T-cell (primary cell): ENCODE data around the gene MRE11. TPM values are rescaled to one million over a fixed set of nuclear protein-coding genes. Genes with fewer than 3 reads are reported as not detected.

Experiments
- ATAC-seq, 4 experiments: fragments of 200-7000 bp in 3 of 4; fragments of 150-1000 bp in 1 of 4; cut with Tn5 transposase; replicated peaks in 1 of 4; 1 replicate in 3 of 4; 2 replicates in 1 of 4; pipeline ENCODE4 v1.10.0; 2021; ENCODE audit warnings: moderate library complexity in 3 of 4, mild to moderate bottlenecking in 2 of 4, moderate number of reproducible peaks in 1 of 4
- CTCF ChIA-PET, 2 donors: fragments of 300-600 bp; sonication (Branson Sonifier 250); formaldehyde crosslinking; loops; one replicate each; lab custom pipeline; 2022; ENCODE audit warnings: antibody characterized with exemption in 2 of 2; lab: Charles Lee
- POLR2A ChIA-PET, 2 donors: fragments of 300-600 bp; sonication (Branson Sonifier 250); formaldehyde crosslinking; loops; one replicate each; lab custom pipeline; 2022; ENCODE audit warnings: antibody characterized with exemption in 2 of 2; lab: Charles Lee
- DNase-seq, 35 experiments: peaks; one replicate each; pipeline versions ENCODE4 v3.0.0 to v3.0.0-alpha.2; 2013 to 2023
- H3K27ac ChIP-seq: one replicate; pipeline ENCODE4 v1.5.1; 2013; ENCODE audit warnings: low read length
- H3K27me3 ChIP-seq, 2 experiments: replicated peaks in 1 of 2; 1 replicate in 1 of 2; 2 replicates in 1 of 2; pipeline versions ENCODE4 v1.6.1 to v1.7.0; 2013; ENCODE audit warnings: low read length in 1 of 2, mixed read lengths in 1 of 2; ENCODE audit not compliant: control insufficient read depth in 2 of 2, insufficient read depth in 2 of 2; ENCODE audit errors: extremely low read depth in 1 of 2
- H3K36me3 ChIP-seq, 2 donors: 1 replicate in 1 of 2; 2 replicates in 1 of 2; pipeline versions ENCODE4 v1.6.1 to v1.7.0; 2013; ENCODE audit warnings: low read length in 1 of 2; ENCODE audit not compliant: control insufficient read depth in 2 of 2, insufficient read depth in 1 of 2; ENCODE audit errors: extremely low read depth in 1 of 2
- H3K4me1 ChIP-seq, 2 experiments: 1 replicate in 1 of 2; 2 replicates in 1 of 2; pipeline versions ENCODE4 v1.6.1 to v1.7.0; 2013; ENCODE audit warnings: low read length in 2 of 2, mixed read lengths in 1 of 2; ENCODE audit not compliant: insufficient read depth in 2 of 2, control insufficient read depth in 1 of 2; ENCODE audit errors: extremely low read depth in 1 of 2
- H3K4me3 ChIP-seq, 2 donors: 1 replicate in 1 of 2; 2 replicates in 1 of 2; pipeline versions ENCODE4 v1.5.1 to v1.7.0; 2013; ENCODE audit warnings: mild to moderate bottlenecking in 2 of 2, low read length in 1 of 2, moderate library complexity in 1 of 2; ENCODE audit not compliant: control insufficient read depth in 1 of 2; ENCODE audit errors: extremely low read depth in 1 of 2
- H3K9me3 ChIP-seq: 2 replicates; pipeline ENCODE4 v1.7.0; 2013
- H3K27ac Mint-ChIP-seq, 2 donors: one replicate each; pipeline ENCODE4 v1.8.0; 2020 to 2021; ENCODE audit warnings: mild to moderate bottlenecking in 2 of 2, mixed read lengths in 2 of 2
- H3K27me3 Mint-ChIP-seq, 2 donors: one replicate each; pipeline ENCODE4 v1.8.0; 2021 to 2022; ENCODE audit warnings: mixed read lengths in 2 of 2
- H3K36me3 Mint-ChIP-seq: one replicate; pipeline ENCODE4 v1.8.0; 2021; ENCODE audit warnings: mixed read lengths
- H3K4me1 Mint-ChIP-seq, 3 donors: one replicate each; pipeline ENCODE4 v1.8.0; 2020 to 2022; ENCODE audit warnings: mixed read lengths in 3 of 3, mild to moderate bottlenecking in 1 of 3
- H3K4me3 Mint-ChIP-seq, 3 donors: one replicate each; pipeline ENCODE4 v1.8.0; 2020 to 2022; ENCODE audit warnings: mild to moderate bottlenecking in 3 of 3, mixed read lengths in 3 of 3, moderate library complexity in 3 of 3
- H3K9me3 Mint-ChIP-seq, 3 donors: one replicate each; pipeline ENCODE4 v1.8.0; 2020 to 2022; ENCODE audit warnings: mixed read lengths in 3 of 3
- WGBS: methylation state at CpG from one replicate; pipeline ENCODE4 v1.1.5; 2013; ENCODE audit warnings: missing lambda C conversion rate; ENCODE audit not compliant: insufficient coverage; 5-methylcytosine and 5-hydroxymethylcytosine counted together
- total RNA-seq, 35 experiments: library from RNA in 6 of 35; stranded (reverse) in 6 of 35; fragments of 120-200 nt in 1 of 35; gene quantifications; one replicate each; pipeline versions ENCODE4 v1.2.1 to v1.2.4 and lab custom pipeline; 2013 to 2026

The MRE11 gene
- total RNA-seq, 5 donors from 2014 or later (not counting 1 experiment from before 2014, with no cell fraction given): 22.1 to 34.0 (median 27.4) TPM

DNA sequence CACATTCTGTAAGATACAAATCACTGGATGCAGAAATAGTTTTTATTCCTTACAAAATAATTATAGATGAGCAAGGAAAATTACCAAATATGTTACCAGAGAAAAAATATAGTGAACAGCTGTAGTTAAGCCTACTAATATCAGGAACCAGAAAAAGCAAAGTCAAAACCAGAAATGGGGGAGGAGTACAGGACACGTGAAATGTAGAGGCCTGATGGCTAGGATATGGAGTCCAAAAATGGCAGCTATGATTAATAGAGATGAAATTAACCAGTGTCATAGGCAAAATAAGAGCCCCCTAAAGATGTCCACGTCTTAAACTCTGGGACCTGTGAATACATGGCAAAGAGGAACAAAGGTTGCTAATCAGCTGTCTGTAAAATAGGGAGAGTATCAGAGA, 34.1 kb downstream of the MRE11 start:
- POLR2A ChIA-PET: no interaction called here
- no peak overlapping the region for H3K27ac ChIP-seq
- H3K4me3 ChIP-seq: no peak overlapping the region
- no peak for DNase-seq
- no peaks in the 10 kb centered on the region for H3K27me3 ChIP-seq
- H3K4me1 ChIP-seq: no peaks in the 10 kb centered on the region
- no peak overlapping the region for H3K27ac Mint-ChIP-seq
- H3K4me1 Mint-ChIP-seq: peaks cover 0 to 2% (median 0%) of the 10 kb centered on the region in 3 donors
- 69% methylated on average over 2 of the region's 2 CpGs for WGBS
- no peaks in the 10 kb centered on the region for H3K27me3 Mint-ChIP-seq
- CTCF ChIA-PET: no interaction called here
- no peak for ATAC-seq
- H3K9me3 Mint-ChIP-seq: no peaks in the 10 kb centered on the region
- H3K36me3 Mint-ChIP-seq: peaks cover 71% of the 10 kb centered on the region
- H3K9me3 ChIP-seq: no peaks in the 10 kb centered on the region
- peaks cover 0 to 17% of the 10 kb centered on the region in 2 donors for H3K36me3 ChIP-seq
- no peak overlapping the region for H3K4me3 Mint-ChIP-seq

- no peak overlapping the region for H3K4me3 ChIP-seq
- no peaks in the 10 kb centered on the region for H3K27me3 Mint-ChIP-seq
- DNase-seq: no peak
- peaks cover 0 to 17% of the 10 kb centered on the region in 2 donors for H3K36me3 ChIP-seq
- H3K9me3 ChIP-seq: no peaks in the 10 kb centered on the region
- no peak for ATAC-seq
- H3K4me3 Mint-ChIP-seq: no peak overlapping the region
- peaks cover 0 to 2% (median 0%) of the 10 kb centered on the region in 3 donors for H3K9me3 Mint-ChIP-seq
- H3K4me1 Mint-ChIP-seq: no peaks in the 10 kb centered on the region
- no peak overlapping the region for H3K27ac Mint-ChIP-seq
- POLR2A ChIA-PET: interaction anchor here in 1 of 2 donors (0.6 kb wide), 1 partner anchor 331 kb away, joined by 3 read pairs; no protein-coding TSS in a partner anchor
- H3K36me3 Mint-ChIP-seq: peaks cover 64% of the 10 kb centered on the region
- H3K4me1 ChIP-seq: no peaks in the 10 kb centered on the region
- no peaks in the 10 kb centered on the region for H3K27me3 ChIP-seq
- WGBS: no CpG with 5 or more reads among the region's 4 CpGs
- CTCF ChIA-PET: no interaction called here
- no peak overlapping the region for H3K27ac ChIP-seq
These were observed 36.3 kb downstream of the MRE11 start for GRCh38 chr11:94457118-94458029.

DNA sequence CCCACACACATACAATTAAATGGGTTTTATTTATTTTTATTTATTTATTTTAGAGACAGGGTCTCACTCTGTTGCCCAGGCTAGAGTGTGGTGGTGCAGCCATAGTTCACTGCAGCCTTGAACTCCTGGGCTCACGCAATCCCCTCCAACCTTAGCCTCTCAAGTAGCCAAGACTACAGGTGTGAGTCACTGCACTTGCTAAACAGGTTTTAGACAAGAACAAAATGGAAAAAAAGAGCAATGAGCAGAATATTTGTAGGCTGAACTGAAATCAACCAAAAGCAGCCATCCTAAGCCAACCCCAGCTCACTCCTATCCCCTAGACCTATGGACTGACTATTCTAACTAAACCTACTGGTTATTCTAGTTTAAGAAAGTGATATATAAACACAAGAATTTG, 37.8 kb downstream of the MRE11 start:
- no CpG with 5 or more reads among the region's 1 CpG for WGBS
- ChIA-PET CTCF (interaction anchor here in 1 of 2 donors (0.7 kb wide), 1 partner anchor 798 kb away, joined by 3 read pairs; no protein-coding TSS in a partner anchor), POLR2A (no interaction called here)
- H3K36me3 ChIP-seq: peaks cover 0 to 13% of the 10 kb centered on the region in 2 donors
- H3K4me1 ChIP-seq: no peaks in the 10 kb centered on the region
- Mint-ChIP-seq H3K4me3 (no peak overlapping the region), H3K27ac (no peak overlapping the region), H3K4me1 (no peaks in the 10 kb centered on the region), H3K36me3 (peaks cover 53% of the 10 kb centered on the region), H3K9me3 (peaks cover 0 to 2% (median 0%) of the 10 kb centered on the region in 3 donors), H3K27me3 (no peaks in the 10 kb centered on the region)
- DNase-seq: no peak
- no peak for ATAC-seq
- no peak overlapping the region for H3K4me3 ChIP-seq
- no peaks in the 10 kb centered on the region for H3K9me3 ChIP-seq
- no peaks in the 10 kb centered on the region for H3K27me3 ChIP-seq
- H3K27ac ChIP-seq: no peak overlapping the region

- WGBS: no CpG with 5 or more reads among the region's 2 CpGs
- Histone ChIP-seq H3K9me3 (no peaks in the 10 kb centered on the region), H3K4me1 (no peaks in the 10 kb centered on the region), H3K27ac (no peak overlapping the region), H3K36me3 (peaks cover 0 to 6% of the 10 kb centered on the region in 2 donors), H3K4me3 (no peak overlapping the region), H3K27me3 (no peaks in the 10 kb centered on the region)
- no peaks in the 10 kb centered on the region for H3K4me1 Mint-ChIP-seq
- H3K4me3 Mint-ChIP-seq: no peak overlapping the region
- POLR2A ChIA-PET: no interaction called here
- no peak for DNase-seq
- H3K9me3 Mint-ChIP-seq: peaks cover 0 to 2% (median 0%) of the 10 kb centered on the region in 3 donors
- H3K27me3 Mint-ChIP-seq: no peaks in the 10 kb centered on the region
- ATAC-seq: no peak
- CTCF ChIA-PET: no interaction called here
- peaks cover 41% of the 10 kb centered on the region for H3K36me3 Mint-ChIP-seq
- H3K27ac Mint-ChIP-seq: no peak overlapping the region
These were observed 39.3 kb downstream of the MRE11 start for GRCh38 chr11:94454301-94454700.

GRCh38 chr11:94452988-94453387, 40.7 kb downstream of the MRE11 start:
- Histone ChIP-seq H3K4me1 (no peaks in the 10 kb centered on the region), H3K27ac (no peak overlapping the region), H3K4me3 (no peak overlapping the region), H3K27me3 (no peaks in the 10 kb centered on the region), H3K36me3 (peaks cover 0 to 6% of the 10 kb centered on the region in 2 donors), H3K9me3 (no peaks in the 10 kb centered on the region)
- no peak for ATAC-seq
- Mint-ChIP-seq H3K27me3 (no peaks in the 10 kb centered on the region), H3K36me3 (peaks cover 42% of the 10 kb centered on the region), H3K4me3 (no peak overlapping the region), H3K27ac (no peak overlapping the region), H3K4me1 (no peaks in the 10 kb centered on the region), H3K9me3 (peaks cover 0 to 2% (median 0%) of the 10 kb centered on the region in 3 donors)
- ChIA-PET POLR2A (no interaction called here), CTCF (no interaction called here)
- WGBS: no CpG with 5 or more reads among the region's 2 CpGs
- DNase-seq: no peak

GRCh38 chr11:94450048-94450447, 43.6 kb downstream of the MRE11 start:
- H3K36me3 ChIP-seq: peaks cover 4 to 16% of the 10 kb centered on the region in 2 donors
- no peak for ATAC-seq
- ChIA-PET CTCF (no interaction called here), POLR2A (no interaction called here)
- H3K4me3 Mint-ChIP-seq: no peak overlapping the region
- no peak overlapping the region for H3K27ac Mint-ChIP-seq
- H3K4me1 ChIP-seq: no peaks in the 10 kb centered on the region
- H3K27ac ChIP-seq: no peak overlapping the region
- H3K4me1 Mint-ChIP-seq: no peaks in the 10 kb centered on the region
- H3K9me3 ChIP-seq: no peaks in the 10 kb centered on the region
- no peaks in the 10 kb centered on the region for H3K27me3 ChIP-seq
- no peak for DNase-seq
- H3K4me3 ChIP-seq: no peak overlapping the region
- H3K36me3 Mint-ChIP-seq: peaks cover 33% of the 10 kb centered on the region
- H3K27me3 Mint-ChIP-seq: no peaks in the 10 kb centered on the region
- no CpG with 5 or more reads among the region's 3 CpGs for WGBS
- H3K9me3 Mint-ChIP-seq: peaks cover 0 to 2% (median 0%) of the 10 kb centered on the region in 3 donors
